Cardiac muscle cell (in vitro differentiated cells and primary cell): Measurements from ENCODE around the gene CCL21. TPM values are rescaled to one million over a fixed set of nuclear protein-coding genes. Genes with fewer than 3 reads are reported as not detected.

Experiments used
- DNase-seq, 2 donors: peaks; one replicate each; pipeline versions ENCODE4 v3.0.0 to v3.0.0-alpha.2; 2010 to 2017; ENCODE audit warnings: low read depth in 1 of 2, low spot score in 1 of 2
- H3K27ac ChIP-seq: fragments of 200-600 bp; sonication (generic); 2 replicates; pipeline ENCODE4 v1.5.1; 2016
- H3K27me3 ChIP-seq: fragments of 200-600 bp; sonication (generic); 2 replicates; pipeline ENCODE4 v1.6.0; 2016; ENCODE audit warnings: control low read depth
- H3K36me3 ChIP-seq: fragments of 200-600 bp; sonication (generic); 2 replicates; pipeline ENCODE4 v1.5.1; 2016; ENCODE audit warnings: control low read depth
- H3K4me1 ChIP-seq: fragments of 200-600 bp; sonication (generic); 2 replicates; pipeline ENCODE4 v1.8.1; 2017; ENCODE audit warnings: low read depth, mild to moderate bottlenecking, mixed run types
- H3K4me3 ChIP-seq: fragments of 200-600 bp; sonication (generic); 2 replicates; pipeline ENCODE4 v1.5.1; 2016; ENCODE audit warnings: mild to moderate bottlenecking
- H3K9me3 ChIP-seq: fragments of 200-600 bp; sonication (generic); 2 replicates; pipeline ENCODE4 v1.5.1; 2017; ENCODE audit warnings: low read depth, mild to moderate bottlenecking, control low read depth
- polyA plus RNA-seq: library from polyadenylated mRNA; unstranded; fragments of >200 nt; fragmentation: Nextera tagmentation; extraction: Ambion mirVana; gene quantifications from 2 replicates; pipeline ENCODE4 v1.2.1, GENCODE V29; 2016
- total RNA-seq: library from RNA; depleted of rRNA; stranded (reverse); fragments of >200 nt; gene quantifications from 2 replicates; pipeline ENCODE4 v1.2.3, GENCODE V29; 2016
- TF ChIP-seq, protein P1 (sequence below): IDR thresholded peaks from 2 replicates; pipeline ENCODE4 v1.5.1; 2012; ENCODE audit warnings: low read depth, mild to moderate bottlenecking, low read length

CCL21 gene
- total and polyA plus RNA-seq, 2 experiments from 2014 or later: 2.2 to 8.2 TPM

DNA sequence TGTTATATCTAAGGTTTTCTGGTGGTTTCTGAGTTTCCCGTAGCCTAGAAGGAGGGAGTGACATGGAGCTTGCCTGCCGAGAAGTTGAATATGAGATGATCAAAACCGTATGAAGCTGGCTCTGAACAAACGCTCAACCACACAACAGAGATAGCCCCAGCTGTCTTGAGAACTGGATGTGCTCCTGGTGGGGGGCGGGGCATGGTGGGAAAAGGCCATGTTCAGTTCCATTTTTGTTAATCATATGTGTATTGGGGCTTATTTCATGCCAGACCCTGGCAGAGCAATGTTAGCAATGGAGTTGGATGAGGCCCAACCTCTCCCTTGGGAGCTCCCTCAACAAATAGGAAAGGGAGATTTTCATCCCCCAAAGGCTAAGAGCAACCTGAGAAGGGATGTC, 23.7 kb downstream of the CCL21 start:
- no peaks in the 10 kb centered on the region for H3K9me3 ChIP-seq
- H3K36me3 ChIP-seq: no peaks in the 10 kb centered on the region
- H3K4me1 ChIP-seq: no peaks in the 10 kb centered on the region
- no peak overlapping the region for H3K4me3 ChIP-seq
- peak in 1 of 2 donors; percentile 80 for DNase-seq
- TF ChIP-seq, protein P1, sequence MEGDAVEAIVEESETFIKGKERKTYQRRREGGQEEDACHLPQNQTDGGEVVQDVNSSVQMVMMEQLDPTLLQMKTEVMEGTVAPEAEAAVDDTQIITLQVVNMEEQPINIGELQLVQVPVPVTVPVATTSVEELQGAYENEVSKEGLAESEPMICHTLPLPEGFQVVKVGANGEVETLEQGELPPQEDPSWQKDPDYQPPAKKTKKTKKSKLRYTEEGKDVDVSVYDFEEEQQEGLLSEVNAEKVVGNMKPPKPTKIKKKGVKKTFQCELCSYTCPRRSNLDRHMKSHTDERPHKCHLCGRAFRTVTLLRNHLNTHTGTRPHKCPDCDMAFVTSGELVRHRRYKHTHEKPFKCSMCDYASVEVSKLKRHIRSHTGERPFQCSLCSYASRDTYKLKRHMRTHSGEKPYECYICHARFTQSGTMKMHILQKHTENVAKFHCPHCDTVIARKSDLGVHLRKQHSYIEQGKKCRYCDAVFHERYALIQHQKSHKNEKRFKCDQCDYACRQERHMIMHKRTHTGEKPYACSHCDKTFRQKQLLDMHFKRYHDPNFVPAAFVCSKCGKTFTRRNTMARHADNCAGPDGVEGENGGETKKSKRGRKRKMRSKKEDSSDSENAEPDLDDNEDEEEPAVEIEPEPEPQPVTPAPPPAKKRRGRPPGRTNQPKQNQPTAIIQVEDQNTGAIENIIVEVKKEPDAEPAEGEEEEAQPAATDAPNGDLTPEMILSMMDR: no peak
- no peak overlapping the region for H3K27ac ChIP-seq
- no peaks in the 10 kb centered on the region for H3K27me3 ChIP-seq

DNA sequence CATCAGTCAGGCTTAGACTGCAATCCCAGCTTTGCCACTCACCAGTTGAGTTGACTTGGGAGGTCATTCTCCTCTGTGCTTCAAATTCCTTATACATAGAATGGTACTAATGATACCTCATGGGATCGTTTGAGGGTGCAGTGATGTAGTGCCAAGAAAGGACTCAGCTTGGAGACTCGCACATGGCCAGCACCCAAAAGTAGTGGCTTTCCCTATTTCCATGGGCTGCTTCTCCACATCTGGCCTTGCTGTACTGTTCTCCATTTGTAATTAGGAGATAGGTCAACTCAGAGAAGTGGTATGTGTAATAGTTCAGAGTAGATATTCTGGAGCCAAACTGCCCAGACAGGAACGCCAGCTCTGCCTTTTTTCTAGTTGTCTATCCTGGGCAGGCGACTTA, 24.3 kb downstream of the CCL21 start:
- Histone ChIP-seq H3K27ac (no peak overlapping the region), H3K4me3 (no peak overlapping the region), H3K36me3 (no peaks in the 10 kb centered on the region), H3K9me3 (no peaks in the 10 kb centered on the region), H3K27me3 (no peaks in the 10 kb centered on the region), H3K4me1 (no peaks in the 10 kb centered on the region)
- DNase-seq: no peak
- TF ChIP-seq, protein P1: no peak

DNA sequence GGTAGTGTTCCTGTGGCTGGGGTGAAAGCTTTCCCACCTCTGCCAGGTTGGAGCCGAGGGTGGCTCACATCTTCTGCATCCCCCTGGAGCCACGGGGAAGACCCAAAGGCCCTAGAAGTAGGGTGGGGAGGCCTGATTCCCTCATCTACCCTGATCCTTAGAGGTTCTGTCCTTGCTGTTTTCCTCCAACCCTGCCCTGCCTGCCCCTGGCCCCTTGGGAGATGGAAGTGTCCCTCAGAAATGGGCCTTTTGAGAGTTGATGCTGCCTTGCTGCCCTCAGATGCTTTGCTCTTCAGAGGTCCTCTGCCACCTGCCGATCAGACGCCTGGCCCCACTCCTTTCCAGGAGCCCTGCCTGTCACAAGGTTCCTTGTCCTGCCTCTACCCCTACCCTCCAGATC, 25.1 kb downstream of the CCL21 start:
- DNase-seq: no peak
- TF ChIP-seq, protein P1: no peak

DNA sequence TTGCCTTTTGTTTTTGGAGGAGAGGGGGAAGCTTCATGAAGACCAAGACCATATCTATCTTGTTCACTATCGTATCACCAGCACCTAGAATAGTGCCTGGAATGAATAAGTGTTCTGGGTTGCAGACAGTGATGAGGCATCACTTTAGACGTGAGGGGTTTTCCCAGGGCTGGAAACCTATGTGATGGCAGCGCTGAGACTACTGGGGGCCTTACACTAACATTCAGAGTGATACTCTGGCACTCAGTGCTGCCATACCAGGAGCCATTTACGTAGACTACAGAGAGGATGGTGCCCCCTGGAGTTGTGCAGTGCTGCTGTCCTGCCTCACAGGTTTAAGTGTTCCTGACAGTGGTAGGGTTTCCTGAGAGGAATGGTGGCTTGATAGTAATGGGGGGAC, 25.8 kb downstream of the CCL21 start:
- H3K4me1 ChIP-seq: no peaks in the 10 kb centered on the region
- no peak overlapping the region for H3K4me3 ChIP-seq
- no peak for DNase-seq
- no peaks in the 10 kb centered on the region for H3K36me3 ChIP-seq
- TF ChIP-seq, protein P1: no peak
- no peaks in the 10 kb centered on the region for H3K9me3 ChIP-seq
- no peak overlapping the region for H3K27ac ChIP-seq
- no peaks in the 10 kb centered on the region for H3K27me3 ChIP-seq

More for the DNA sequence above, 25.1 kb downstream of the CCL21 start:
- Histone ChIP-seq H3K27ac (no peak overlapping the region), H3K9me3 (no peaks in the 10 kb centered on the region), H3K36me3 (no peaks in the 10 kb centered on the region), H3K4me3 (no peak overlapping the region), H3K27me3 (no peaks in the 10 kb centered on the region), H3K4me1 (no peaks in the 10 kb centered on the region)

DNA sequence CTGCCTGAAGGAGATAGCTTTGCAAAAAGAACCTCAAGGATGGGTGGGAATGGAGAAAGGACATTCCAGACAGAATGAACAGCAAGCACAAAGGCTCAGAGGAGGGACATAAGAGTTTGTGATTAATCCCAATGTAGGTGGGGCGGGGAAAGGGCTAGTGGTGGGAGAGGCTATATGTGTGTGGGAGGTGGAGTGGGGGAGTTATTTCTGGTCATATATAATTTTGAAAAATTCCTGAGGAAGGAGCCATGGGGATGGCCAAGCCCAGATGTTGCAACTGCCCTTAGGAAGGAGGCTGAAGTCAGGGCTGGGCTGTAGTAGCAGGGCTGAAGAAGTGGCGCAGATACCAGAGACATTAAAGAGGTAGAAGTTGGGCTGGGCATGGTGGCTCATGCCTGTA, 34.1 kb downstream of the CCL21 start:
- H3K4me3 ChIP-seq: no peak overlapping the region
- TF ChIP-seq, protein P1: no peak
- DNase-seq: peak in 1 of 2 donors; percentile 81

More for the DNA sequence above, 34.1 kb downstream of the CCL21 start:
- no peak overlapping the region for H3K27ac ChIP-seq
- no peaks in the 10 kb centered on the region for H3K9me3 ChIP-seq
- H3K36me3 ChIP-seq: no peaks in the 10 kb centered on the region
- H3K4me1 ChIP-seq: no peaks in the 10 kb centered on the region
- H3K27me3 ChIP-seq: no peaks in the 10 kb centered on the region
